ENCODE data around the gene PTPRK. TPM values are rescaled to one million over a fixed set of nuclear protein-coding genes. Genes with fewer than 3 reads are reported as not detected.

Gene PTPRK
- total and polyA plus RNA-seq, 2 of the 13 experiments (the other 11 are each of a cell fraction or from before 2014, with no cell fraction given) = 43.6 to 98.3 TPM

DNA sequence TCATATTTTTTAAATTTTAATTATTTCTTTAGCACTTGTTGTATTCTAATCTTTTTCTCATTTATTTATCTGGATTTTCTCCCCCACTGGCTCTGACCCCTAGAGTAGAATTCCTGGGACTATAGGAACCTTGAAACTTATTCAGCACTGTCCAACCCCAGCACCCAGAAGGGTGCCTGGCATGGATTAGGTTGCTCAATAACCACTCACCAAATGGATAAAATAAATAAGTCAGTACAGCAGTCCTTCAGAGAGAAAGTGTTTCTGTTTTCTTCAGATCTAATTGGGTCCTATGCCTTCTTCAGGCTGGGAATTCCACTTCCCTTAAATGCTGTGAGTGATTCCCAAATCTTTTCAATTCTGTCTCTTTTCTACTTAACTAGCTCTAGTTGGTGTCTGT, 206.2 kb downstream of the PTPRK start (continued):
- TF ChIP-seq ARNT2 (CRISPR knock-in tag; IDR thresholded peaks at IDR 0.05; ENCODE audit: low read depth) (no peak), ZNF576 (CRISPR knock-in tag; IDR thresholded peaks at IDR 0.05) (no peak), ZNF816 (CRISPR knock-in tag; IDR thresholded peaks at IDR 0.05; ENCODE audit: borderline replicate concordance) (no peak), ZNF878 (CRISPR knock-in tag; IDR thresholded peaks at IDR 0.05) (no peak), GABPA (IDR thresholded peaks at IDR 0.05; ENCODE audit: low read depth, low read length) (no peak), GABPA (CRISPR knock-in tag; IDR thresholded peaks at IDR 0.05; ENCODE audit: low read depth) (no peak), ZBTB42 (CRISPR knock-in tag; IDR thresholded peaks at IDR 0.05) (no peak), ZNF563 (CRISPR knock-in tag; IDR thresholded peaks at IDR 0.05) (no peak), MED1 (CRISPR knock-in tag; IDR thresholded peaks at IDR 0.05) (no peak), ADNP (CRISPR knock-in tag; IDR thresholded peaks at IDR 0.05) (no peak)
- TF ChIP-seq, protein P1, sequence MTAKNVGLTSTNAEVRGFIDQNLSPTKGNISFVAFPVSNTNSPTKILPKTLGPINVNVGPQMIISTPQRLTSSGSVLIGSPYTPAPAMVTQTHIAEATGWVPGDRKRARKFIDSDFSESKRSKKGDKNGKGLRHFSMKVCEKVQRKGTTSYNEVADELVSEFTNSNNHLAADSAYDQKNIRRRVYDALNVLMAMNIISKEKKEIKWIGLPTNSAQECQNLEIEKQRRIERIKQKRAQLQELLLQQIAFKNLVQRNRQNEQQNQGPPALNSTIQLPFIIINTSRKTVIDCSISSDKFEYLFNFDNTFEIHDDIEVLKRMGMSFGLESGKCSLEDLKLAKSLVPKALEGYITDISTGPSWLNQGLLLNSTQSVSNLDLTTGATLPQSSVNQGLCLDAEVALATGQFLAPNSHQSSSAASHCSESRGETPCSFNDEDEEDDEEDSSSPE (CRISPR knock-in tag; IDR thresholded peaks at IDR 0.05) = no peak
- TF ChIP-seq, protein P2, sequence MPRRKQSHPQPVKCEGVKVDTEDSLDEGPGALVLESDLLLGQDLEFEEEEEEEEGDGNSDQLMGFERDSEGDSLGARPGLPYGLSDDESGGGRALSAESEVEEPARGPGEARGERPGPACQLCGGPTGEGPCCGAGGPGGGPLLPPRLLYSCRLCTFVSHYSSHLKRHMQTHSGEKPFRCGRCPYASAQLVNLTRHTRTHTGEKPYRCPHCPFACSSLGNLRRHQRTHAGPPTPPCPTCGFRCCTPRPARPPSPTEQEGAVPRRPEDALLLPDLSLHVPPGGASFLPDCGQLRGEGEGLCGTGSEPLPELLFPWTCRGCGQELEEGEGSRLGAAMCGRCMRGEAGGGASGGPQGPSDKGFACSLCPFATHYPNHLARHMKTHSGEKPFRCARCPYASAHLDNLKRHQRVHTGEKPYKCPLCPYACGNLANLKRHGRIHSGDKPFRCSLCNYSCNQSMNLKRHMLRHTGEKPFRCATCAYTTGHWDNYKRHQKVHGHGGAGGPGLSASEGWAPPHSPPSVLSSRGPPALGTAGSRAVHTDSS (CRISPR knock-in tag; conservative IDR thresholded peaks at IDR 0.05) = no peak

All from HepG2 (cell line).